HG03378 (cell line): ENCODE results near the gene ITPRID1.
"Not testable (repeated sequence)": the region's sequence is repeated elsewhere in the genome, so short reads cannot be mapped to it uniquely, and the experiment has no call there.

Experiments
- ATAC-seq: cut with Tn5 transposase; IDR thresholded peaks from one replicate; pipeline ENCODE4 v1.9.1; 2021; ENCODE audit warnings: mild to moderate bottlenecking, moderate library complexity; ENCODE audit not compliant: unreplicated experiment

ITPRID1 gene

GRCh38 chr7:31516680-31517502 is 3.0 kb downstream of the ITPRID1 start:
- no peak for ATAC-seq

- no peak for ATAC-seq
These were observed 3.6 kb downstream of the ITPRID1 start for GRCh38 chr7:31517513-31517912.

GRCh38 chr7:31518766-31519165 is 4.9 kb downstream of the ITPRID1 start:
- ATAC-seq = no peak

GRCh38 chr7:31521336-31522010 is 7.6 kb downstream of the ITPRID1 start:
- no peak for ATAC-seq

GRCh38 chr7:31526864-31527263 is 13.0 kb downstream of the ITPRID1 start:
- no peak for ATAC-seq

GRCh38 chr7:31529103-31529502 is 15.2 kb downstream of the ITPRID1 start:
- no peak for ATAC-seq

GRCh38 chr7:31540651-31541185 is 26.8 kb downstream of the ITPRID1 start:
- not testable (repeated sequence) for ATAC-seq

GRCh38 chr7:31545549-31545948 is 31.7 kb downstream of the ITPRID1 start:
- ATAC-seq = no peak

- no peak for ATAC-seq
These were observed 35.7 kb downstream of the ITPRID1 start for GRCh38 chr7:31549611-31550010.

- no peak for ATAC-seq
These were observed 36.5 kb downstream of the ITPRID1 start for GRCh38 chr7:31550432-31550831.

- no peak for ATAC-seq
These were observed 39.8 kb downstream of the ITPRID1 start for GRCh38 chr7:31553661-31554081.

- no peak for ATAC-seq
These were observed 48.1 kb downstream of the ITPRID1 start for GRCh38 chr7:31562002-31562401.

- ATAC-seq = no peak
These were observed 49.6 kb downstream of the ITPRID1 start for GRCh38 chr7:31563522-31563921.

- no peak for ATAC-seq
These were observed 50.1 kb downstream of the ITPRID1 start for GRCh38 chr7:31563951-31564350.

GRCh38 chr7:31564661-31565060 is 50.8 kb downstream of the ITPRID1 start:
- ATAC-seq = no peak

GRCh38 chr7:31569528-31569927 is 55.6 kb downstream of the ITPRID1 start:
- no peak for ATAC-seq

GRCh38 chr7:31583526-31583925 is 69.6 kb downstream of the ITPRID1 start:
- ATAC-seq = no peak

GRCh38 chr7:31583942-31584341 is 70.1 kb downstream of the ITPRID1 start:
- no peak for ATAC-seq

- ATAC-seq = no peak
These were observed 81.5 kb downstream of the ITPRID1 start for GRCh38 chr7:31595390-31595789.

GRCh38 chr7:31602041-31602625 is 88.2 kb downstream of the ITPRID1 start:
- no peak for ATAC-seq

- ATAC-seq = no peak
These were observed 89.2 kb downstream of the ITPRID1 start for GRCh38 chr7:31603046-31603445.

- no peak for ATAC-seq
These were observed 99.7 kb downstream of the ITPRID1 start for GRCh38 chr7:31613604-31614003.
